ENCODE measurements around the gene NAB2.

The NAB2 gene

GRCh38 chr12:57094208-57095160, 5.6 kb downstream of the NAB2 start:
- H3K27me3 ChIP-seq (ENCODE audit: insufficient read depth, low read length): no peaks in the 10 kb centered on the region
- peak overlapping the region; percentile 68 for H3K27ac ChIP-seq (ENCODE audit: low read depth, low read length)
- peaks cover 26% of the 10 kb centered on the region for H3K36me3 ChIP-seq (ENCODE audit: insufficient read depth, low read length)
- H3K4me3 ChIP-seq (ENCODE audit: low read depth, low read length): 0 out of 2 replicates have a peak overlapping the region, but pooled peaks have one; percentile 8
- H2AFZ ChIP-seq (ENCODE audit: low read length, unreplicated experiment): no peak overlapping the region
- peaks cover 29% of the 10 kb centered on the region for H3K79me2 ChIP-seq (ENCODE audit: control insufficient read depth, insufficient read depth, low read length, unreplicated experiment)
- H3K4me1 ChIP-seq (ENCODE audit: control insufficient read depth, insufficient read depth, low read length, unreplicated experiment): peaks cover 41% of the 10 kb centered on the region

- H2AFZ ChIP-seq (ENCODE audit: low read length, unreplicated experiment): no peak overlapping the region
- peak overlapping the region; percentile 68 for H3K27ac ChIP-seq (ENCODE audit: low read depth, low read length)
- H3K36me3 ChIP-seq (ENCODE audit: insufficient read depth, low read length): peaks cover 26% of the 10 kb centered on the region
- H3K27me3 ChIP-seq (ENCODE audit: insufficient read depth, low read length): no peaks in the 10 kb centered on the region
- peaks cover 41% of the 10 kb centered on the region for H3K4me1 ChIP-seq (ENCODE audit: control insufficient read depth, insufficient read depth, low read length, unreplicated experiment)
- H3K4me3 ChIP-seq (ENCODE audit: low read depth, low read length): no peak overlapping the region
- H3K79me2 ChIP-seq (ENCODE audit: control insufficient read depth, insufficient read depth, low read length, unreplicated experiment): peaks cover 21% of the 10 kb centered on the region
Observed at GRCh38 chr12:57095440-57095839, 6.5 kb downstream of the NAB2 start.

GRCh38 chr12:57096099-57096572, 7.2 kb downstream of the NAB2 start:
- H3K4me1 ChIP-seq (ENCODE audit: control insufficient read depth, insufficient read depth, low read length, unreplicated experiment): peaks cover 36% of the 10 kb centered on the region
- no peaks in the 10 kb centered on the region for H3K27me3 ChIP-seq (ENCODE audit: insufficient read depth, low read length)
- peaks cover 26% of the 10 kb centered on the region for H3K36me3 ChIP-seq (ENCODE audit: insufficient read depth, low read length)
- H3K79me2 ChIP-seq (ENCODE audit: control insufficient read depth, insufficient read depth, low read length, unreplicated experiment): peaks cover 14% of the 10 kb centered on the region
- H3K27ac ChIP-seq (ENCODE audit: low read depth, low read length): peak overlapping the region; percentile 24; the same call in 1 of the 2 replicates
- no peak overlapping the region for H2AFZ ChIP-seq (ENCODE audit: low read length, unreplicated experiment)
- no peak overlapping the region for H3K4me3 ChIP-seq (ENCODE audit: low read depth, low read length)

- no peak overlapping the region for H2AFZ ChIP-seq (ENCODE audit: low read length, unreplicated experiment)
- H3K27ac ChIP-seq (ENCODE audit: low read depth, low read length): no peak overlapping the region
- H3K36me3 ChIP-seq (ENCODE audit: insufficient read depth, low read length): peaks cover 26% of the 10 kb centered on the region
- H3K27me3 ChIP-seq (ENCODE audit: insufficient read depth, low read length): no peaks in the 10 kb centered on the region
- H3K4me3 ChIP-seq (ENCODE audit: low read depth, low read length): no peak overlapping the region
- H3K4me1 ChIP-seq (ENCODE audit: control insufficient read depth, insufficient read depth, low read length, unreplicated experiment): peaks cover 29% of the 10 kb centered on the region
- peaks cover 7% of the 10 kb centered on the region for H3K79me2 ChIP-seq (ENCODE audit: control insufficient read depth, insufficient read depth, low read length, unreplicated experiment)
Observed at GRCh38 chr12:57096748-57097553, 8.0 kb downstream of the NAB2 start.

- Histone ChIP-seq H3K4me3 (ENCODE audit: low read depth, low read length) (no peak overlapping the region), H3K27me3 (ENCODE audit: insufficient read depth, low read length) (no peaks in the 10 kb centered on the region), H3K27ac (ENCODE audit: low read depth, low read length) (no peak overlapping the region), H3K36me3 (ENCODE audit: insufficient read depth, low read length) (peaks cover 23% of the 10 kb centered on the region), H3K79me2 (ENCODE audit: control insufficient read depth, insufficient read depth, low read length, unreplicated experiment) (peaks cover 1% of the 10 kb centered on the region), H3K4me1 (ENCODE audit: control insufficient read depth, insufficient read depth, low read length, unreplicated experiment) (peaks cover 23% of the 10 kb centered on the region), H2AFZ (ENCODE audit: low read length, unreplicated experiment) (no peak overlapping the region)
Observed at GRCh38 chr12:57097554-57097835, 8.6 kb downstream of the NAB2 start.

- H3K4me1 ChIP-seq (ENCODE audit: control insufficient read depth, insufficient read depth, low read length, unreplicated experiment): peaks cover 13% of the 10 kb centered on the region
- H3K27ac ChIP-seq (ENCODE audit: low read depth, low read length): peak overlapping the region; percentile 17; the same call in 1 of the 2 replicates
- H3K27me3 ChIP-seq (ENCODE audit: insufficient read depth, low read length): no peaks in the 10 kb centered on the region
- peaks cover 18% of the 10 kb centered on the region for H3K36me3 ChIP-seq (ENCODE audit: insufficient read depth, low read length)
- no peak overlapping the region for H2AFZ ChIP-seq (ENCODE audit: low read length, unreplicated experiment)
- no peaks in the 10 kb centered on the region for H3K79me2 ChIP-seq (ENCODE audit: control insufficient read depth, insufficient read depth, low read length, unreplicated experiment)
- H3K4me3 ChIP-seq (ENCODE audit: low read depth, low read length): no peak overlapping the region
Observed at GRCh38 chr12:57098546-57098945, 9.6 kb downstream of the NAB2 start.

GRCh38 chr12:57099047-57099714, 10.3 kb downstream of the NAB2 start:
- H3K36me3 ChIP-seq (ENCODE audit: insufficient read depth, low read length): peaks cover 18% of the 10 kb centered on the region
- H3K79me2 ChIP-seq (ENCODE audit: control insufficient read depth, insufficient read depth, low read length, unreplicated experiment): no peaks in the 10 kb centered on the region
- H3K4me1 ChIP-seq (ENCODE audit: control insufficient read depth, insufficient read depth, low read length, unreplicated experiment): peaks cover 8% of the 10 kb centered on the region
- H2AFZ ChIP-seq (ENCODE audit: low read length, unreplicated experiment): no peak overlapping the region
- no peak overlapping the region for H3K4me3 ChIP-seq (ENCODE audit: low read depth, low read length)
- H3K27me3 ChIP-seq (ENCODE audit: insufficient read depth, low read length): no peaks in the 10 kb centered on the region
- peak overlapping the region; percentile 17; the same call in 1 of the 2 replicates for H3K27ac ChIP-seq (ENCODE audit: low read depth, low read length)

- Histone ChIP-seq H3K79me2 (ENCODE audit: control insufficient read depth, insufficient read depth, low read length, unreplicated experiment) (no peaks in the 10 kb centered on the region), H3K36me3 (ENCODE audit: insufficient read depth, low read length) (peaks cover 16% of the 10 kb centered on the region), H3K4me3 (ENCODE audit: low read depth, low read length) (no peak overlapping the region), H3K27me3 (ENCODE audit: insufficient read depth, low read length) (no peaks in the 10 kb centered on the region), H3K27ac (ENCODE audit: low read depth, low read length) (no peak overlapping the region), H2AFZ (ENCODE audit: low read length, unreplicated experiment) (no peak overlapping the region), H3K4me1 (ENCODE audit: control insufficient read depth, insufficient read depth, low read length, unreplicated experiment) (peaks cover 2% of the 10 kb centered on the region)
Observed at GRCh38 chr12:57099766-57100165, 10.9 kb downstream of the NAB2 start.

GRCh38 chr12:57101892-57102695, 13.2 kb downstream of the NAB2 start:
- Histone ChIP-seq H3K79me2 (ENCODE audit: control insufficient read depth, insufficient read depth, low read length, unreplicated experiment) (no peaks in the 10 kb centered on the region), H3K36me3 (ENCODE audit: insufficient read depth, low read length) (peaks cover 15% of the 10 kb centered on the region), H3K4me1 (ENCODE audit: control insufficient read depth, insufficient read depth, low read length, unreplicated experiment) (no peaks in the 10 kb centered on the region), H3K27me3 (ENCODE audit: insufficient read depth, low read length) (no peaks in the 10 kb centered on the region), H2AFZ (ENCODE audit: low read length, unreplicated experiment) (no peak overlapping the region), H3K4me3 (ENCODE audit: low read depth, low read length) (no peak overlapping the region), H3K27ac (ENCODE audit: low read depth, low read length) (peak overlapping the region; percentile 14; the same call in 1 of the 2 replicates)

GRCh38 chr12:57103856-57104255, 14.9 kb downstream of the NAB2 start:
- Histone ChIP-seq H3K36me3 (ENCODE audit: insufficient read depth, low read length) (peaks cover 3% of the 10 kb centered on the region), H3K27ac (ENCODE audit: low read depth, low read length) (no peak overlapping the region), H3K27me3 (ENCODE audit: insufficient read depth, low read length) (no peaks in the 10 kb centered on the region), H2AFZ (ENCODE audit: low read length, unreplicated experiment) (no peak overlapping the region), H3K79me2 (ENCODE audit: control insufficient read depth, insufficient read depth, low read length, unreplicated experiment) (peaks cover 12% of the 10 kb centered on the region), H3K4me3 (ENCODE audit: low read depth, low read length) (no peak overlapping the region), H3K4me1 (ENCODE audit: control insufficient read depth, insufficient read depth, low read length, unreplicated experiment) (no peaks in the 10 kb centered on the region)
